HepG2 (cell line): Measurements from ENCODE around the gene SLC11A1. TPM values are rescaled to one million over a fixed set of nuclear protein-coding genes. Genes with fewer than 3 reads are reported as not detected.

Experiments
- FUBP1 ChIP-seq: sonication (generic); formaldehyde crosslinking; IDR thresholded peaks from 2 replicates; pipeline ENCODE4 v1.5.1; 2020; ENCODE audit warnings: missing genetic modification reagents, mild to moderate bottlenecking, borderline replicate concordance
- NRL ChIP-seq: sonication (generic); formaldehyde crosslinking; IDR thresholded peaks from 2 replicates; pipeline ENCODE4 v1.5.0; 2020; ENCODE audit warnings: missing genetic modification reagents, mild to moderate bottlenecking, moderate library complexity, borderline replicate concordance
- PRDM10 ChIP-seq: sonication (generic); formaldehyde crosslinking; IDR thresholded peaks from 2 replicates; pipeline ENCODE4 v1.4.0; 2020; ENCODE audit warnings: low read depth, missing genetic modification reagents
- REXO4 ChIP-seq: sonication (generic); formaldehyde crosslinking; IDR thresholded peaks from 2 replicates; pipeline ENCODE4 v1.8.0; 2022; ENCODE audit warnings: missing genetic modification reagents, mild to moderate bottlenecking, borderline replicate concordance
- TSC22D2 ChIP-seq: sonication (generic); formaldehyde crosslinking; IDR thresholded peaks from 2 replicates; pipeline ENCODE4 v1.5.1; 2020; ENCODE audit warnings: missing genetic modification reagents, mild to moderate bottlenecking, borderline replicate concordance
- ZBTB40 ChIP-seq, 2 experiments: fragments of 450-650 bp in 1 of 2; sonication (generic) in 1 of 2; formaldehyde crosslinking in 1 of 2; IDR thresholded peaks; 2 replicates each; pipeline versions ENCODE4 v1.6.1 to v1.8.0; 2016 to 2022; ENCODE audit warnings: antibody characterized with exemption in 1 of 2, mild to moderate bottlenecking in 1 of 2, missing genetic modification reagents in 1 of 2
- ZFX ChIP-seq: sonication (generic); formaldehyde crosslinking; IDR thresholded peaks from 2 replicates; pipeline ENCODE4 v1.4.0; 2020; ENCODE audit warnings: mild to moderate bottlenecking, low read depth, missing genetic modification reagents, moderate library complexity
- ZKSCAN5 ChIP-seq: sonication (generic); formaldehyde crosslinking; IDR thresholded peaks from 2 replicates; pipeline ENCODE4 v1.5.1; 2020; ENCODE audit warnings: mild to moderate bottlenecking, missing genetic modification reagents
- ZNF143 ChIP-seq: sonication (generic); formaldehyde crosslinking; IDR thresholded peaks from 2 replicates; pipeline ENCODE4 v1.4.0; 2020; ENCODE audit warnings: missing genetic modification reagents
- ZNF3 ChIP-seq: IDR thresholded peaks from 2 replicates; pipeline ENCODE4 v1.7.0; 2017; ENCODE audit warnings: inconsistent platforms
- ZSCAN12 ChIP-seq: sonication (generic); formaldehyde crosslinking; IDR thresholded peaks from 2 replicates; pipeline ENCODE4 v1.9.0; 2021; ENCODE audit warnings: mild to moderate bottlenecking, missing genetic modification reagents
- ZSCAN20 ChIP-seq: sonication (generic); formaldehyde crosslinking; IDR thresholded peaks from 2 replicates; pipeline ENCODE4 v1.4.0; 2020; ENCODE audit warnings: missing genetic modification reagents, mild to moderate bottlenecking, borderline replicate concordance
- polyA plus RNA-seq, 8 experiments: library from polyadenylated mRNA; depleted of rRNA in 3 of 8; stranded (reverse) in 7 of 8; unstranded in 1 of 8; fragments of >200 nt; fragmentation: Illumina TruSeq in 4 of 8; extraction: Trizol in 4 of 8; gene quantifications; 2 replicates each; pipeline versions ENCODE4 v1.2.1 to v1.2.3, GENCODE V29; 2011 to 2016; ENCODE audit warnings: low read depth in 4 of 8, missing spikeins in 1 of 8, mixed read lengths in 1 of 8; ENCODE audit not compliant: insufficient read depth in 1 of 8
- total RNA-seq, 5 experiments: library from RNA; depleted of rRNA; stranded (reverse); fragments of >200 nt; fragmentation: Illumina TruSeq; extraction: Trizol; gene quantifications; 2 replicates each; pipeline ENCODE4 v1.2.3, GENCODE V29; 2016; ENCODE audit warnings: low read depth in 1 of 5
- TF ChIP-seq, protein P1 (sequence below): sonication (generic); formaldehyde crosslinking; IDR thresholded peaks from 2 replicates; pipeline ENCODE4 v1.8.0; 2022; ENCODE audit warnings: mild to moderate bottlenecking, missing genetic modification reagents

SLC11A1 gene
- total and polyA plus RNA-seq, 2 of the 13 experiments (the other 11 are each of a cell fraction or from before 2014, with no cell fraction given) = 0.33 to 2.3 TPM

GRCh38 chr2:218418321-218418716, 36.2 kb downstream of the SLC11A1 start (continued):
- TF ChIP-seq ZBTB40 (IDR thresholded peaks at IDR 0.05) (no peak), ZBTB40 (CRISPR knock-in tag; IDR thresholded peaks at IDR 0.05) (no peak), ZSCAN12 (CRISPR knock-in tag) (no peak), PRDM10 (CRISPR knock-in tag) (no peak), ZSCAN20 (CRISPR knock-in tag) (no peak), ZKSCAN5 (CRISPR knock-in tag) (no peak), ZFX (CRISPR knock-in tag) (no peak), NRL (CRISPR knock-in tag) (0 out of 2 replicates have a peak, but pooled peaks have one; percentile 11), REXO4 (CRISPR knock-in tag) (no peak), ZNF3 (CRISPR knock-in tag) (no peak), TSC22D2 (CRISPR knock-in tag) (no peak), FUBP1 (no peak), ZNF143 (no peak)
- TF ChIP-seq, protein P1, sequence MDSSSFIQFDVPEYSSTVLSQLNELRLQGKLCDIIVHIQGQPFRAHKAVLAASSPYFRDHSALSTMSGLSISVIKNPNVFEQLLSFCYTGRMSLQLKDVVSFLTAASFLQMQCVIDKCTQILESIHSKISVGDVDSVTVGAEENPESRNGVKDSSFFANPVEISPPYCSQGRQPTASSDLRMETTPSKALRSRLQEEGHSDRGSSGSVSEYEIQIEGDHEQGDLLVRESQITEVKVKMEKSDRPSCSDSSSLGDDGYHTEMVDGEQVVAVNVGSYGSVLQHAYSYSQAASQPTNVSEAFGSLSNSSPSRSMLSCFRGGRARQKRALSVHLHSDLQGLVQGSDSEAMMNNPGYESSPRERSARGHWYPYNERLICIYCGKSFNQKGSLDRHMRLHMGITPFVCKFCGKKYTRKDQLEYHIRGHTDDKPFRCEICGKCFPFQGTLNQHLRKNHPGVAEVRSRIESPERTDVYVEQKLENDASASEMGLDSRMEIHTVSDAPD = 0 out of 2 replicates have a peak, but pooled peaks have one; percentile 25
